GM21367 (cell line): ENCODE measurements around the gene PDK1.
A peak's percentile ranks its signal among the peaks of the same experiment; 100 is the strongest.
"Not testable (repeated sequence)": the region's sequence is repeated elsewhere in the genome, so short reads cannot be mapped to it uniquely, and the experiment has no call there.

Experiments used
- ATAC-seq: cut with Tn5 transposase; IDR thresholded peaks from one replicate; pipeline ENCODE4 v1.9.1; 2021; ENCODE audit not compliant: unreplicated experiment

Gene PDK1

DNA sequence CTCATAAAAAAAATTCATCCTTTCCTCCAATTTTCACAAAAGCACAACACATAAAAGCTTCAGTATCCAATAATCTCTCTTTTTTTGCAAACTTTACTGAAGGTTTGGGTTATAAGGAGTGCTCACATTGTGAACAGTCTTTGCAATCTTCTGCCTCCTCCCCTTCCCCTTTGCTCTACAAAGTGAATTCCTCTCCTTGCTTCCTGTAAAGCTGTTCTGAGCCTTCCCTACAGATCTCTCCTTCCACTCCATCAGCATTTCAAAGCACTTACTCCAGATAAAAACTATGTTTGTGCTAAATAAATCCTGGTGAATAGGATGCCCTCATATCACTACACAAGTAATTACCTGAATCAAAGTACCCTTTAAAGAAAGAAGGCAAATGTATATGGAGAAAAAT is 4.6 kb upstream of the PDK1 start:
- ATAC-seq: no peak

DNA sequence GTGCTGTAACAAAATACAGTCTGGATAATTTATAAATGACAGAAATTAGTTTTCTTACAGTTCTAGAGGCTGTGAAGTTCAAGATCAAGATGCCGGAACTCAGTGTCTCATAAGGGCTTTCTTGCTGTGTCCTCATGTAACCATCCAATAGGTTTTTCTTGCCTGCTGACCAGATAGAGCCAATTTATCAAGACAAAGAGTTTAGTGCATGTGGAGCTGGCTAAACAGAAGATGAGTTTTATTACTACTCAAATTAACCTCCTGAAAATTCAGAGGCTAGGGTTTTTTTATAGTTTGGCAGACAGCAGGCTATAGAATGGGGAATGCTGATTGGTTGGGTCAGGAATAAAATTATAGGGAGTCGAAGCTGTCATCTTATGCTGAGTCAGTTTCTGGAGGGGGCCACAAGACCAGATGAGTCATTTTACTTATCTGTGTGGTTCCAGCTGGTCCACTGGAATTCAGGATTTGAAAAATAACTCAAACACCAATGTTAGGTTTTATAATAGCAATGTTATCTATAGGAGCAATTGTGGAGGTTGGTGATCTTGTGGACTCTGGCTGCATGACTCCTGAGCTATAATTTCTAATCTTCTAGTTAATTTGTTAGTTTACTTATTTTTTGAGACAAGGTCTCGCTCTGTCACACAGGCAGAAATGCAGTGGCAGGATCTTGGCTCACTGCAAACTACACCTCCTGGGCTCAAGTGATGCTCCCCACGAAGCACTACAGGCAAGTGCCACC is 3.2 kb upstream of the PDK1 start:
- ATAC-seq: no peak

DNA sequence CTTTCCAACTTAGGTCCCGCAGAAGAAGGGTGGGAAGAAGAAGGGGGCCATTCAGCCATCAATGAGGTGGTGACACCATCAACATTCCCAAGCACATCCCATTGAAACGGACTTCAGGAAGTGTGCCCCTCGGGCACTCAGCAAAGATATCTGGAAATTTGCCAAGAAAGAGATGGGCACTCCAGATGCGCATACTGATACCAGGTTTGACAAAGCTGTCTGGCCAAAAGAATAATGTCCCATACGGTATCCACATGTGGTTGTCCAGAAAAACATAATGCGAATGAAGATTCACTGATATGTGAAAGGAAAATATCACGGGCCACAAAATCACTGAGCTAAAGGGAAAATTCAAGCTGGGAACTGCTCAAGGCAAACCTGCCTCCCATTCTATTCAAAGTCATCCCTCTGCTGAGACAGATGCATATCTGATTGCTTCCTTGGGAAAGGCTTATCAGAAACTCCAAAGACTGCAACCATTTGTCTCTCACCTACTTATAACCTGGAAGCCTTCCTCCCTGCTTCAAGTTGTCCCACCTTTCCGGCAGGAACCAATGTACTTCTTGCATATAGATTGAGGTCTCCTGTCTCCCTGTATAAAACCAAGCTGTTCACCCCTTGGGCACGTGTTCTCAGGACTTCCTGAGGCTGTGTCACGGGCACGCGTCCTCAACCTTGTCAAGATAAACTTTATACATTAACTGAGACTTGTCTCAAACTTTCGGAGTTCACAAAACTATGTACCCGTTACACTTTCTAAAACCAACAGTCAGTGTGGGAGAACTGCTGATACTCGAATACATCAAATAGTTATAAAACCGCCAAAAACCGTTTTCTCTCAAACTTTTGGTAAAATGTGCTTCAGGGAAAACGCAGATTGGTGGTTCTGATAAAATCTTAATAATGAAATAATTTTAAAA is 1.3 kb upstream of the PDK1 start:
- no peak for ATAC-seq

DNA sequence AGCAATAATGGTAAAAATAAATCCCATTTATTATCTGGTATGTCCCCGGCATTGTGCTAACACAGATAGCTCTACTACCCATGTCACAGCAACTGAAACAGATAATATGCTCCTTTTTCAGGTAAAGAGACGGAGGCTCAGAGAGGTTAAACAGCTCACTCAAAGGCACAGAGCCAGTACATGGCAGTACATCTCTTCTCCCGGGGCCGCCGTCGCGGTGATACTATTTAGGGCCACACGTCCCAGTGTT is 693 bp upstream of the PDK1 start:
- peak; percentile 7 for ATAC-seq

DNA sequence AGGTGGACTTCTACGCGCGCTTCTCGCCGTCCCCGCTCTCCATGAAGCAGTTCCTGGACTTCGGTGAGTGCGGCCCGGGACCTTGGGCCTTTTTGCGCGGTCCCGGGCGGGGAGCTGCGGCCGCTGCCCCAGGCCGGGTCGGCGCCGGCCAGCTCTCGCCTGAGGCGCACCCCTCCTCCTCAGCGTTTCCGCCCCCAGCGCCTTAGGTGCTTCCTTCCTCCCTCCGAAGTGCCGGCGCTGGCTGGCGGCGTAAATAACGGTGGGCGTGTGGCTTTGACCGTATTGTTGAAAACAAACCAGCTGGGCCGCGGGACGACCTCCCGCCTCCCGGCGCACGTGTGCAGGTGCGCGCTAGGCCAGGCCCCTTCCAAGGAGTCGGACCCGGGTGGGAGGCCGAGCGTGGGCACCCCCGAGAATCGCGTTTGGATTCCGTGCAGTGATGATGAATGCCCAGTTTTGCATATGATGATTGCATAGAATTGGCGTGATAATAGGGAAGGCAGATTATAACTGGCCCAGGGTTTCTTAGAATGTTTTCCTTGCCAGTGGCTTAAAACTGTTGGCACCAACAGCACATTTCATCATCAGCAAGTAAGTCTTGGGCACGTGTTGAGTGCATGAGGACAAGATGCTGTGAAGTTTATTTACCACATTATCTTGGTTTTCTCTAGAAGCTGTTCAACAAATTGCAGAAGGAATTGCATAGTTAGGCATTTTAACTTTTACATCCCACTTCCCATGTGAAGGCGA is 569 bp downstream of the PDK1 start:
- peak; percentile 61 for ATAC-seq

DNA sequence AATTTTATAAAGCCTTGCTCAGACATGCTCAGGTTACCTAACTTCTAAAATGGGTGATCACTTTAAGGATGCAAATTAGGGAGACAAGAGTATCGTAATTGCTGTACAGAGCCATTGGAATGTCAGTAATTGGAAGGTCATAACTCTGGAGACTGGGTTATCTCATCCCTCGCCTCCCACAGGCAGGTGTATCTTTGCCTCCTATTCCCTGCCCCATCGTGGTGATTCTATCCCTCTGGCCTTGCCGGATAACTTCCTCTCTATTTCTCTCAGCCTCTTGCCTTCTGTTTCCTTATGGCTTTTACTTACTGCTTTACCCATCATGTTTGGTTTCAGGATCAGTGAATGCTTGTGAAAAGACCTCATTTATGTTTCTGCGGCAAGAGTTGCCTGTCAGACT is 2.5 kb downstream of the PDK1 start:
- no peak for ATAC-seq

DNA sequence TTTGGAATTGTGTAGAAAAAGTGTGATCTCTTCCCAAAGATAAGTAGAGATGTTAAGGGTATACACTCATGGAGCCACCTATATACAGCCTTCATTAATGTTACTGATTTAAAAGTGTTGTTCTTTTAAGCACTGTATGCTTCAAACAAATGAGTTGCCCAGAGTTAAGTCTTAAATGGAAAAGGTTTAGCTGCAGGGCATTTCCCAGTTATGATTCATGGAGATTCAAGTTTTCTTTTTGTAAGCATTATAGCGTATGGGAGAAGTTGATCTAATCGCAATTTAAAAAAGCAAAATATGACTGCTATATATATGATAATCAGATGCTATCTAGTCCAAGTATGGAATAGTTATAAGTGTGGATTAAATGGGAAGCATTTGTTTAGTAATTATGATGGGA is 4.8 kb downstream of the PDK1 start:
- ATAC-seq: no peak

DNA sequence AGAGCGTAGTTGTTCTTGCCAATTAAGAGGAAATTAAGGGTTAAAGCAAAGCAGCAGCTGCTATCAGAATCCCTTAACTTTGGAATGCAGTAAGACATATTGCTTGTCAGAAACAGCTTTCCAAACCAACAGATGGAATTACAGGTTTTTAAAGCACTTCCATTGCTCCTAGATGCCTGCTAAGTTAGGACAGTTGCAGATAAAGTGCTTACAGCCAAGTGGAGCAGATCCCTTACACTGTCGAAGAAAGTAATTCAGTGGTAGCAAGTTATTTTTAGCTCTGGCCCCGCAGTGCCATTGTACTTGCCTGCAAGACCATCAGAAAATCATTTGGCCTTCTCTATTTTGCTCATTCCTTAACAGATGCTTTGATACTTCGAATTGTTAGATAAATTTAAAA is 5.4 kb downstream of the PDK1 start:
- ATAC-seq: no peak

DNA sequence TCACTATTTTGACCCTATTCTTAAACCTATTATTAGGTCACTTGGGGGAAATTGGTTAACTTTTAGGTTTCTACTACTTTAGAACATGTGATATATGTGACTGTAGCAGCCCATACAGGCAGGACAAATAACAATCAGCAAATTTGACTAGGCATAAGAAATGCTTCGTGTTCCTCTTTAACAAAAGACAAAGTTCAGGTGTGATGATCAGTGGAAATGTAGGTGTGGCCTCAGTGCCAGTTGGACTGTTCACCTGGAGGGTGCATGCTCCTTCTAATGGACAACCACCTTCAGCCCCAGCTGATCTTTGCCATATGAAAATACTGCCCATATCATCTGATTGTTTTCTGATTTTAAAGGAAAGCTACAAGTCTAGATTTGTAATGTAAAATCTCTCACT is 6.4 kb downstream of the PDK1 start:
- ATAC-seq: no peak

DNA sequence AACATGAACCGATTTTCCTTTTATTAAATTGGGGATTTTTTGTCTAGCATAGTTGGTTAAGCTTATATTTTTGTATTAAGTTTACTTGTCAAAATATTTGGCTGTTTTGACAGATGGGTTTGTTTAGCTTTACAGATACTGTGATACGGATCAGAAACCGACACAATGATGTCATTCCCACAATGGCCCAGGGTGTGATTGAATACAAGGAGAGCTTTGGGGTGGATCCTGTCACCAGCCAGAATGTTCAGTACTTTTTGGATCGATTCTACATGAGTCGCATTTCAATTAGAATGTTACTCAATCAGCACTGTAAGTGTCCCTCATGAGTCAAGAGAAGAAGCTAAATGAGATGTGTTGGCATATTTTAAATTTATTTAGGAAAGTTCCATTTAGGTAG is 8.5 kb downstream of the PDK1 start:
- no peak for ATAC-seq

DNA sequence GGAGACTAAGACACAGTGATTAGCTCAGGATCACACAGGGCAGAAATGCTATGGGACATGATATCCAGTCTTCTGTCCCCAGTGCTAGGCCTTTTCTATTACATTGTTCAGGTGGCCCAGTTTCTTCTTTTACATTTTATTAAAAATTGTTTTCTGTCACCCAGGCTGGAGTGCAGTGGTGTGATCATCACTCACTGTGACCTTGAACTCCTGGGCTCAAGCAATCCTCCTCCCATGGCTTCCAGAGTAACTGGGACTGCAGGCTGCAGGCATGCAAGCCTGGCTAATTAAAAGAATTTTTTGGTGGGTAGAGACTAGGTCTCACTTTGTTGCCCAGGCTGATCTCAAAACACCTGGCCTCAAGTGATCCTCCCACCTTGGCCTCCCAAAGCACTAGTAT is 15.4 kb downstream of the PDK1 start:
- no peak for ATAC-seq

DNA sequence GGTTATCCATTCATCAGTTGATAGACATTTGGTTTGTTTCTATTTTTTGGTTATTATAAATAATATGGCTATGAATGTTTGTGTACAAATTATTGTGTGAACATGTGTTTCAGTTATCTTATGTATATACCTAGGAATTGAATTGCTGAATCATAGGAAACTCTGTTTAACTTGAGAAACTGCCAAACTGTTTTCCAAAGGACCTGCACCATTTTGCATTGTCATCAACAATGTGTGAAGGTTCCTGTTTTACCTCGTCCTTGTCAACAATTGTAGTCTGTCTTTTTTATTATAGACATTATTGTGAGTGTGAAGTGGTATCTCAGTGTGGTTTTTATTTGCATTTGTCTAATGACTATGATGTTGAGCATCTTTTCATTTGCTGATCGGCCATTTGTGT is 17.1 kb downstream of the PDK1 start:
- ATAC-seq: no peak

DNA sequence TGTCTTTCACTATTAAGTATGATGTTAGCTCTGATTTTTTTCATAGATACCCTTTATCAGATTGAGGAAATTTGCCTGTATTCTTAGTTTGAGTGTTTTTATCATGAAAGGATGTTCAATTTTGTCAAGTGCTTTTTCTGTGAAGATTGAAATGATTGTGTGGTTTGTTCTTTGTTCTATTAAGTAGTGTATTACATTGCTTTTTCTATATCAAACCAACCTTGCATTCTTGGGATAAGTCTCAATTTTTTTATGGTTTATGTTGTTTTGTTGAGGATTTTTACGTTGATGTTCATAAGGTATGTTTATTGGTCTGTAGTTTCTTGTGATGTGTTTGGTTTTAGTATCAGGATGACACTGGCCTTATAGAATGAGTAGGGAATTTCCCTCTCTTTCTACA is 19.1 kb downstream of the PDK1 start:
- ATAC-seq: no peak

DNA sequence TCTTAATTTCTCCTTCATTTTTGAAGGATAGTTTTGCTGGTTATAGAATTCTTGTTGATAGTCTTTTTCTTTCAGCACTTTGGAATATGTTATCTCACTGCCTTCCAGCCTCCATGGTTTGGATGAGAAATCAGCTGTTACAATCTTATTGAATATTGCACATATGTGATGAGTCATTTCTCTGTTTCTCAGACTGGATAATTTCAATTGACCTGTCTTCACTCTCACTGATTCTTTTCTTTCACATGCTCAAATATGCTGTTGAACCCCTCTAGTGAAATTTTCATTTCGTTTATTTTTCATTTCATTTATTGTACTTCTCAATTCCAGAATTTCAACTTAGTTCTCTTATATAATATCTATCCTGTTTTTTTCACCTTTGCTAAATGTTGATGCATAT is 22.2 kb downstream of the PDK1 start:
- no peak for ATAC-seq

DNA sequence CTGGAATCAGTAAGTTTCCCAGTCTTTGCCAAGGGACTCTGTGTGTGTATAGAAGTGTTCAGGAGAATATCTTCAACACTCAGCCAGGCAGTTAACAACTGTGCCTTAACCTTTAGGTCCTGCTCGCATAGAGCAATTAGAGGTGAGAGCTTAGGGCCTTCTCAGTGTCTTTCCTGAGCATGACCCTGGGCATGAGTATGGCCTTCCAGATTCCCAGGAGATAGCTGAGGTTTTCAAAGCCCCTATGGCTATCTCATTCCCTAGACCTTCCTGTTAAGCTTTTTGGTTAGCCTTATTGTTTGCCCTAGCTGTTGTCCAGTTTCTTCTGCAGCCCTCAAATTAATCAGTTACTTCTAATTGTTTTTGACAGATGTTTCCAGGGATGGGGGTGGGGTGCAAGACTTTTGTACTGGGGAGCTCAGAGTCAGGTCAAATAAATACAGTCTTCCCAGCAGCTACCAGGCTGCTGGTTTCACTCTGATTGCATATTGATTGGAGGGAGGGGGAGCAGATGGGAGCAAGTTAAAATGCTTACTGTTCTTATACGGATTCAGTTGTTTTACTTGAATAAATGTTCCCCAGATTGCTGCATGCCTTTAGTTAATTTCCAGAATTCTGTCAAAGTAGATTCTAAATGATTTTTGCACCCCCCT is 23.1 kb downstream of the PDK1 start:
- ATAC-seq: no peak

DNA sequence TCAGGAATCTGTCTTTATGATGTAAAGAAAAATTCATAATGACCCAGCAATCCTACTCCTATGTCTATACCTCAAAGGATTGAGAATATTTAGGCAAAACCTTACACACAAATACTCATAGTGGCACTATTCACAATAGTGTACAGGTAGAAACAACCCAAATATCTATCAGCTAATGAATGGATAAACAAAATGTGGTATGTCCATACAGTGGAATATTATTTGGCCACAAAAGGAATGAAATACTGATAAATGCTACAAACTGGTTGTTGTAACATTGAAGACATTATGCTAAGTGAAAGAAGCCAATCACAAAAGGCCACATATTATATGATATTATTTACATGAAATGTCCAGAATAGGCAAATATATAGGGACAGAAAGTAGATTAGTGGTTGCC is 24.7 kb downstream of the PDK1 start:
- ATAC-seq: no peak

DNA sequence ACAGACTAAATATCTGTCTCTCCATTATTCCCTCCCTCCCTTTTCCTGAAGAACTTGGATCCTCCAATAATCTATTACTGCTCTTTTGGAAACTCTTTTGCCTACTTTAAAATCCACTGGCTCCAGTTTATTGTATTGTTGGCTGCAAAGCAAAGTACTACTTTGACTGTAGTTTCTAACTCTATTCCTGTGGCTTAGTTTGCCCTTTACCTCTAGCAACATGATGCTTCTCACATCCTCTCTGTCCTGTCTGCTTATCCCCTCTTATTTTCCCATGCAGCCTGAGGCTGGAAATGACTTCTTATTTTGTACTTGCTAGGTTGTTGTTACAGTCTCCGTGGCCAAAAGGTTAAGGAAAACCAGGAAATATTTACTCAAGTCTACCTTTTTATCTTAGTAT is 26.8 kb downstream of the PDK1 start:
- ATAC-seq: no peak

DNA sequence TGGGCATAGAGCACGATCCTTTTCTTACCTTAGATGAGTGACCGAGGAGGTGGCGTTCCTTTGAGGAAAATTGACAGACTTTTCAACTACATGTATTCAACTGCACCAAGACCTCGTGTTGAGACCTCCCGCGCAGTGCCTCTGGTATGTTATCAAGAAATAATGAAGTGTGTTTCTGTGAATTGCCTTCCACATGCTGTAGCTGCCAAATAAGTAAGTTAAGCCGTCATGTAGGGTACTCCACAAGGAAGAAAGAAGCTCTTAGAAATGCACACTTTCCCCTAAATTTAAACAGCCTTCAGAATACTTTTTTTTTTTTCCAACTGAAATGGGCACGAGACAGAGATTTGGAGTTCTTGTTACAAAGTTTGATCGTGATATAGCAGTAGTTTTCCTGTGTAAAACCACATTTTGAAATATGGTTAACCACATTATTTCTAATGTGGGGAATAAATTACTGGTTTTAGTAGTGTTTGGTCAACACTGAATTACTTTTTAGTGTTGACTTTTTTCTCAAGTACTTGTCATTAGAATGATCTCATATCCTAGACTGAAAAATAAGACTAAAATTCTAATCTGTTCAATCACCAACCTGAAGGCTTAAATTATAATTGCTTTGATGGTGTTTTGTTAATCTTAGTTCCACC is 30.5 kb downstream of the PDK1 start:
- ATAC-seq: no peak

DNA sequence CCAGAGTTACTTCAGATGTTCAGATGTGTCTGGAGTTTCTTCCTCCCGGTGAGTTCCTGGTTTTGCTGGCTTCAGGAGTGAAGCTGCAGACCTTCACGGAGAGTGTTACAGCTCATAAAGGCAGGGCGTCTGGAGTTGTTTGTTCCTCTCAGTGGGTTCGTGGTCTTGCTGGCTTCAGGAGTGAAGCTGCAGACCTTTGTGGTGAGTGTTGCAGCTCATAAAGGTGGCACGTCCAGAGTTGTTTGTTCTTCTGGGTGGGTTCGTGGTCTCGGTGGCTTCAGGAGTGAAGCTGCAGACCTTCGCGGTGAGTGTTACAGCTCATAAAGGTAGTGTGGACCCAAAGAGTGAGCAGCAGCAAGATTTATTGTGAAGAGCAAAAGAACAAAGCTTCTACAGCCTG is 31.3 kb downstream of the PDK1 start:
- not testable (repeated sequence) for ATAC-seq

DNA sequence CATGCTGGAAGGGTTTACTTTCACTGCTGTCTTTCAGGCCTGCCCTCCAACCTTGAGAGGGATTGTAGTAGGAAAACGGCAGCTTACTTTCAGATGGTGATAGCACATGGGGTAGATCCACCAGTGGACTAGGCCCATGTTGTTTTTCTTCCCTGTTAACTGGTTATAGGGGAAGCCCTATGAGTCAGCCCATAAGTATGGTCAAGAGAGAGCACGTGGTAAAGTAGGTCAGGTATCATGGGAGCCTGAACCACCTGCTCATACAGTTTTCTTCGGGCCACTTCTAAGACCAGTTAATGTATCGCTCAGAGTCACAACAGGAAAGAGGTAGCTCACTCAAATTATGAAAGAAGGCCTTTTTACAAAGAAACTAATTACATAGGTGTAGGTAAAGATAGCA is 33.0 kb downstream of the PDK1 start:
- no peak for ATAC-seq

DNA sequence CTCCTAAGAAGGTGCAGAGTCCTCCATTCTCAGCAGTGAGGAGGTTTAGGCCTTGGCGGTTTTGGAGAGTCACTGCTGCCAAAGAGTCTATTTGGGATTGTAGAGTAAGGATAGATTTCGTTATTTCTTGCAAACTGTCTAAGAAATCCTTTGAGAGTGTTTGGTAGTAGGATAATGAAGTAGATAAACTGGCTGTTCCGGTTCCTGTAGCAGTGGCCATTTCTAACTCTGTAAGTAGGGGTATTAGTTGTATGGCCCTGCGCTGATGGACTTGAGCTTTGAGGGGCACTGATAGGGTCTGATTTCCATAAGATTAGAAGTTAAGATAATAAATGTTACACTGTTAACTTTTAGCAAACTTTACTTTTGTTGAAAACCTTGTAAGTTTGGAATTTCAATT is 35.5 kb downstream of the PDK1 start:
- not testable (repeated sequence) for ATAC-seq
